ENCODE data around the gene TUBA8. TPM values are rescaled to one million over a fixed set of nuclear protein-coding genes. Genes with fewer than 3 reads are reported as not detected.

TUBA8 gene
- total RNA-seq, 6 donors from 2014 or later = 0.61 to 1.2 (median 0.81) TPM; not detected in 1

DNA sequence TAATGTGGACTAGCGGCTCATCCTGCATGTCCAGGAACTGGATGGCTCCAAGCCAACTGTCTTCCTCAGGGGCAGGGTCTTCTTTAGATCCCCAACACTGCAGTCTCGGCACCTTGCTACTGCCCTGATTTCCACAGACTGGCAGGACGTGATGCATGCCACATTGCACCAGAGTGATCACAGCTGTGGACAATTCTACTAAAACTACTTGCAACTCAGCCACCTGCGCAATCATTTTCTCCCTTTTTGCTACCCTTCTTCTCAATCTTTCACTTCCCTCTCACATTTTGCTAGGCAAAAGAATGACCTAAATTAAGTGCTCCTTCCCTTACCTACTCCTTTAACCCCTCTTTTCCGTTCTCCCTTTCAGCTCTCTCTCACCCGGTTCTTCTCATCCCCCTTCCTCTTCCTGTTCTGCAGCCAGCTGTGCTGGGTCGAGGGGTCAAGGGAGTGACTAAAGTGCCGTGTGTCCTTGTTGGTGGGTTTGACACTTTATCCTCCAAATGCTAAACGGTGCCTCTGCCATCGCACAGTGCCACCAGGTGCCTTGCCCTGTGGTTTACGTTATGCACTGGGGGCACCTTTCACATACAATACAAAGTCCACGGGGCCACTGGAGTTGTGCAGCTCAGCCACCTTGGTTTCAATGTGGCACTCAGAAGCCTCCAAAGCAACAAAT is 44.3 kb upstream of the TUBA8 start:
- ATAC-seq (ENCODE audit: low FRiP score in 2 of 2) (no peak), DNase-seq (no peak)
- TF ChIP-seq POLR2AphosphoS5 (IDR thresholded peaks at IDR 0.05) (no peak), POLR2A (IDR thresholded peaks at IDR 0.05) (no peak), EP300 (IDR thresholded peaks at IDR 0.05) (no peak)
- TF ChIP-seq, protein P1, sequence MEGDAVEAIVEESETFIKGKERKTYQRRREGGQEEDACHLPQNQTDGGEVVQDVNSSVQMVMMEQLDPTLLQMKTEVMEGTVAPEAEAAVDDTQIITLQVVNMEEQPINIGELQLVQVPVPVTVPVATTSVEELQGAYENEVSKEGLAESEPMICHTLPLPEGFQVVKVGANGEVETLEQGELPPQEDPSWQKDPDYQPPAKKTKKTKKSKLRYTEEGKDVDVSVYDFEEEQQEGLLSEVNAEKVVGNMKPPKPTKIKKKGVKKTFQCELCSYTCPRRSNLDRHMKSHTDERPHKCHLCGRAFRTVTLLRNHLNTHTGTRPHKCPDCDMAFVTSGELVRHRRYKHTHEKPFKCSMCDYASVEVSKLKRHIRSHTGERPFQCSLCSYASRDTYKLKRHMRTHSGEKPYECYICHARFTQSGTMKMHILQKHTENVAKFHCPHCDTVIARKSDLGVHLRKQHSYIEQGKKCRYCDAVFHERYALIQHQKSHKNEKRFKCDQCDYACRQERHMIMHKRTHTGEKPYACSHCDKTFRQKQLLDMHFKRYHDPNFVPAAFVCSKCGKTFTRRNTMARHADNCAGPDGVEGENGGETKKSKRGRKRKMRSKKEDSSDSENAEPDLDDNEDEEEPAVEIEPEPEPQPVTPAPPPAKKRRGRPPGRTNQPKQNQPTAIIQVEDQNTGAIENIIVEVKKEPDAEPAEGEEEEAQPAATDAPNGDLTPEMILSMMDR (IDR thresholded peaks at IDR 0.05) = no peak
- H3K36me3 ChIP-seq = no peaks in the 10 kb centered on the region
- H3K27ac ChIP-seq = no peak overlapping the region
- no peaks in the 10 kb centered on the region for H3K9me3 ChIP-seq
- H3K4me3 ChIP-seq = no peak overlapping the region
- 42 to 47% methylated on average over 11 to 12 of the region's 12 CpGs for WGBS, 2 donors
- no peaks in the 10 kb centered on the region for H3K27me3 ChIP-seq
- no peaks in the 10 kb centered on the region for H3K4me1 ChIP-seq

DNA sequence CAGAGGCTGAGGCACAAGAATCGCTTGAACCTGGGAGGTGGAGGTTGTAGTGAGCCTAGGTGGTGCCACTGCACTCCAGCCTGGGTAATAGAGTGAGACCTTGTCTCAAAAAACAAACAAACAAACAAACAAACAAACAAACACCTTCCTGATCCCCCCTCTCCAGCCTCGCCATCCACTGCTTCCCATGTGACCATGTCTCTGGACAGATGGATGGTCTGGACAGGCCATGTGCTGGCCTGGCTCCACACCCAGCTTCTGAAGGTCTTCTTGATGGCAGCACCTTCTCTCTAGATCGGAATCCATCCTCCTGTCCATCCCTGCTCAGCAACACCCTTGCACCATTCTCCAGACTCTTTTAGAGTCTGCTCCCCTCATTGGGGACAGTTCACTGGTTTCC is 43.5 kb upstream of the TUBA8 start:
- no peaks in the 10 kb centered on the region for H3K27me3 ChIP-seq
- H3K4me1 ChIP-seq = no peaks in the 10 kb centered on the region
- ATAC-seq (ENCODE audit: low FRiP score in 2 of 2) (no peak), DNase-seq (no peak)
- 86 to 89% methylated on average over 3 of the region's 3 CpGs for WGBS, 2 donors
- no peak overlapping the region for H3K4me3 ChIP-seq
- TF ChIP-seq EP300 (IDR thresholded peaks at IDR 0.05) = no peak
- TF ChIP-seq POLR2AphosphoS5 (IDR thresholded peaks at IDR 0.05) = no peak
- TF ChIP-seq POLR2A (IDR thresholded peaks at IDR 0.05) = no peak
- TF ChIP-seq, protein P1 (IDR thresholded peaks at IDR 0.05) = no peak
- no peak overlapping the region for H3K27ac ChIP-seq
- H3K9me3 ChIP-seq = no peaks in the 10 kb centered on the region
- no peaks in the 10 kb centered on the region for H3K36me3 ChIP-seq

DNA sequence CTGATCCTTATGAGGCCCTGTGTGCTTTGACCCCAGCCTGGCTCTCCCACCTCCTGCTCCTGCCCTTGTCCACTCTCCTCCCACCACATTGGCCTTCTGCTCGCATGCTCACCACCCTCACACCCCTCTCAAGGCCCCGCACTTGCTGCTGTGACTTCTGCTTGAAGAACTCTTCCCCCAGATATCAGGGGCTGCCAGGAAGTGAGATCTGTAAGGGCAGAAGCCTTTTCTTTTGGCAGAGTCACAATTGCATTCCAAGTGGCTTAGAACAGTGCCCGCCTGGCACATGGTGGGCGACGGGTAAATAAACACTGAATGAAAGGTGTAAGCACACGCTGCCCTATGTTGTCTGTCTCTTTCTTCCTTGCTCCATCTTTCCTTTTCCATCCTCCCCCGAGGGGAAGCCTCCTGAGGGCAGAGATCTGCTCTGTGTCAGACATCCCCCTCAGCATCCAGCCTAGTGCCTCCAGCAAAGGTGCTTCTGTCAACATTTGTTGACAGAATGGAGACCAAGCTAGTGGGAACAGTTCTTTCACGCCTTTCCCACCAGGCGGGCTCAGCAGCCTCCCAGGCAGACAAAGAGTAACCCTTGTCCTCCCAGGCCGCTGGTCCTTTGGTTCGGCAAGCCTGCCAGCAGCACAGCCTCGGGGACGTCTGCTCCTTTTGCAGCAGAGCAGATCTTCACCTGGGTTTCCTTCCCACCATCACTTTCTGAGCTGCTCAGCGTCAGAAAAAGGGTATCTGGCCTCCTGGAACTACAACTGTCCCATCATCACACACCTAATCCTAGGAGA is 42.9 kb upstream of the TUBA8 start:
- Histone ChIP-seq H3K9me3 (no peaks in the 10 kb centered on the region), H3K4me1 (no peaks in the 10 kb centered on the region), H3K27me3 (no peaks in the 10 kb centered on the region), H3K4me3 (no peak overlapping the region), H3K27ac (no peak overlapping the region), H3K36me3 (no peaks in the 10 kb centered on the region)
- WGBS, 2 donors = 75 to 80% methylated on average over 11 to 14 of the region's 14 CpGs
- ATAC-seq (ENCODE audit: low FRiP score in 2 of 2) = no peak
- no peak for DNase-seq
- no peak for TF ChIP-seq POLR2A (IDR thresholded peaks at IDR 0.05)
- no peak for TF ChIP-seq EP300 (IDR thresholded peaks at IDR 0.05)

DNA sequence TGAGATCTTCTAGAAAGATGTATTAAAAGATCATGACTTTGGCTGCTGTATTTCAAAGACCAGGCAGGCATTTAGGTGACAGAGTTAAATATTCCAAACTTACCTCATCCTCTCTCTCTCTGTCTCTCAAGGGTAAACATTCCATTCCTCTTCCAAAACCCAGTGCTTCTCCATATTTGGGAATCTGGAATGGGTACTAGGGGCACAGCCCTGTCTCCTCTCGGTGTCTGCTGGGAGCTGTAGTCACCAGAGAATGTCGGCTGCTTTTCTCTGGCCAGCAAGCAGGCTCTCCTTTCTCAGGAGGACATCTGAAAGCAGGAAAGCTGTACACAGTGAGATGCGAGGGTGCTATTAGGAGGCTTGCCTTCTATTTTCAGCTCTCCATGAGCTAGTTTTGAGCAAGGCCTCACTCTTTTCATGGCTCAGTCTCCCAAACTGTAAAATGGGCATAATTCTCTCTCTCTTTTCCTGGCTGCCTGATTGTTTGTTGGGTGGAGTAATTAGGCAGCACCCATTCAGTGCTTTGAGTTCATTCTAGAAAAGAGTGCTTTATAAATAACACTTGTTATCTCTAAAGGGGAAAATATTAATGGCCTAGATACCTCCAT is 42.1 kb upstream of the TUBA8 start:
- TF ChIP-seq, protein P1 (IDR thresholded peaks at IDR 0.05) = no peak
- ATAC-seq (ENCODE audit: low FRiP score in 2 of 2) (peak in 1 of 2 donors; percentile 59), DNase-seq (no peak)
- Histone ChIP-seq H3K27ac (no peak overlapping the region), H3K9me3 (no peaks in the 10 kb centered on the region), H3K4me1 (no peaks in the 10 kb centered on the region), H3K36me3 (no peaks in the 10 kb centered on the region), H3K27me3 (no peaks in the 10 kb centered on the region), H3K4me3 (no peak overlapping the region)
- 70 to 73% methylated on average over 3 of the region's 3 CpGs for WGBS, 2 donors

DNA sequence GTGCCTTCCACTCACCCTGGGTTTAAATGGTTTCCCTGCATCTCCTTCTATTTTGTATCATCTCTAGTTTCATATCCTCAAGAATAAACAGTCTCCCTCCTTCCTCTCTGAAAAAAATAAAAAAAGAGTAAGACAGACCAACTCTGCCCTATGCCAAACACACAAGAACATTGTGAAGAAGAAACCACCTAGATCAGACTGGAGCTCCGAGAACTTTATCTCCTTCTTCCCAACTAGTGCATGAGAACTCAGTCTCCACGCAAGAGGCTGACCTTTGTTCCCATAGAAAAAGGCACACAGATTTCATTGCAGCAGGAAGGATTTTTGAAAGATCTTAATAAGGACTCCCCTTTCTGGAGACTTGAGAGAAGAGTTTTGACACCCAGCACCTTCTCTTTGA is 41.6 kb upstream of the TUBA8 start:
- Histone ChIP-seq H3K36me3 (no peaks in the 10 kb centered on the region), H3K4me1 (no peaks in the 10 kb centered on the region), H3K9me3 (no peaks in the 10 kb centered on the region), H3K27ac (no peak overlapping the region), H3K27me3 (no peaks in the 10 kb centered on the region), H3K4me3 (no peak overlapping the region)
- no peak for ATAC-seq (ENCODE audit: low FRiP score in 2 of 2)
- DNase-seq = no peak
- TF ChIP-seq POLR2A (IDR thresholded peaks at IDR 0.05) = no peak
- TF ChIP-seq EP300 (IDR thresholded peaks at IDR 0.05) = no peak
- TF ChIP-seq POLR2AphosphoS5 (IDR thresholded peaks at IDR 0.05) = no peak
- TF ChIP-seq, protein P1 (IDR thresholded peaks at IDR 0.05) = no peak
- WGBS, 2 donors = 74 to 76% methylated on average over 2 of the region's 2 CpGs
